Stimulated activated CD4-positive, alpha-beta T cell treated with anti-CD3 and anti-CD28 coated beads, Interleukin-15, amount 100 ng/mL, for 48 hours (primary cell): ENCODE data around the gene CRYZL1.
A peak's percentile ranks its signal among the peaks of the same experiment; 100 is the strongest.
"Not testable (repeated sequence)": the region's sequence is repeated elsewhere in the genome, so short reads cannot be mapped to it uniquely, and the experiment has no call there.

ENCODE experiments used
- DNase-seq, 2 donors: peaks; one replicate each; pipeline ENCODE4 v3.0.0-alpha.2; 2020; ENCODE audit warnings: low read depth in 2 of 2

CRYZL1 gene

DNA sequence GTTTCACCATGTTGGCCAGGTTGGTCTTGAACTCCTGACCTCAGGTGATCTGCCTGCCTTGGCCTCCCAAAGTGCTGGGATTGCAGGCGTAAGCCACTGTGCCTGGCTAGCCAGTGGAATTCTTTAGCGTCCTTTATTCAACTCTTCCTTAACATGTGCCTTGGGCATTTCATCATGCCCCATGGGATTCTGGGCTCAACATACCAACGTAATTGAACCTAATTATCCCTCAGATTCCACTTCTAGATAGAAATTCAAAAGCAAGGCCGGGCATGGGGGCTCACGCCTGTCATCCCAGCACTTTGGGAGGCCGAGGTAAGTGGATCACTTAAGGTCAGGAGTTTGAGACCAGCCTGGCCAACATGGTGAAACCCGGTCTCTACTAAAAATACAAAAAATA lies 15.4 kb downstream of the CRYZL1 start:
- DNase-seq = not testable (repeated sequence)

DNA sequence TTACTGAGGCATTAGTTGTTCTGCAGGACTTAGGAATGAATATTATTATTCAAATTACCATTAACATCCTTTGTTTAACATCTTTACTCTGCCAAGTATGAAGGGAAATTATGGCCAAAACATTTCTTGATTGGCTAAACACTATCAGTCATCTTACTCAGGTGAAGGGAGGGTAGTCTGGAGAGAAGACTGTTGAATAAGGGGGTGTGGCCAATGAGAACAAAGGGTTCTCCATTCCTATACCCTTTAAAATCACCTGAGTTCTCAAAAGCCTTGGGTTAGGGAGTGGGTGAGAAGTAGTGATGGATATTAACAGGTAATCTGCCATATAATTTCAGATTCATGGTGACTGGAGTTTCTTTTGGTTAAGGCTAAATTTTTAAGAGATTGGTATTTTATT lies 19.3 kb downstream of the CRYZL1 start:
- no peak for DNase-seq

DNA sequence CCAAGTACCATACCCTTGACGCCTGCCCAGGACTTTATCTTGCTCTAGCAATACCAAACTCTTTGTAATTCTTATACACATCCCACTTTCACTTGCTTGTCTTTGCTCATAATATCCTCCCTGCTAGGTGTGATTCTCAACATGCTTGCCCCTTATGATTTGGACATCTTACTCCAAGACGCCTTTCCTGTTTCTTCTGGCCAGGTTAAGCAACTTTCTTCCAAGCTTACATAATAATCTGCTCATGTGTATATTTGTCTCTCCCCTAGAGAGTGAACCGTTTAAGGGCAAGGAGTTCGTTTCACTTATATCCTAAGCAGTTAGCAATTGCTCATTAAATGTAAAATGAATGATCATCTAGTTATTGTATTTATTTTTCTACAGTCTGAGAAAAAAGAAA lies 21.8 kb downstream of the CRYZL1 start:
- DNase-seq = no peak

DNA sequence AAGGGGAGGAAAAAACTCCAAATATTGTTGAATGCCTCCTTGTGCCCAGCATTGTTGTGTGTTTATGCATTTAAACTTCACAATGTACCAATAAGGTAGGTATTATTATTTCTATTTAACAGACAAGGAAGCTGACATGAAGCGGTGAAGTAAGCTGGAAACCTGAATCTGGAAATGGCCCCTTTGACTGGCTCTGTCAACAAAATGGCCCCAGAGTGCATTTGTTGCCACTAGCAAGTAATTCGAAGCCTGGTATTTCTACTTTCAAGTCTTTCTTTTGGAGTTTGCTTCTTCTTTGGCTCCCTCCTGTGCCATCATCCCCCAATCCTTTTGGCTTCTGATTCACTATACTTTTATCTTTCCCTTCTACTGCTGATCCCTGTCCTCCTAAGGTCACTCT lies 23.1 kb downstream of the CRYZL1 start:
- DNase-seq = no peak

- not testable (repeated sequence) for DNase-seq
These were observed 24.0 kb downstream of the CRYZL1 start for GRCh38 chr21:33617565-33617964.

GRCh38 chr21:33611006-33611744 lies 30.4 kb downstream of the CRYZL1 start:
- DNase-seq = no peak

DNA sequence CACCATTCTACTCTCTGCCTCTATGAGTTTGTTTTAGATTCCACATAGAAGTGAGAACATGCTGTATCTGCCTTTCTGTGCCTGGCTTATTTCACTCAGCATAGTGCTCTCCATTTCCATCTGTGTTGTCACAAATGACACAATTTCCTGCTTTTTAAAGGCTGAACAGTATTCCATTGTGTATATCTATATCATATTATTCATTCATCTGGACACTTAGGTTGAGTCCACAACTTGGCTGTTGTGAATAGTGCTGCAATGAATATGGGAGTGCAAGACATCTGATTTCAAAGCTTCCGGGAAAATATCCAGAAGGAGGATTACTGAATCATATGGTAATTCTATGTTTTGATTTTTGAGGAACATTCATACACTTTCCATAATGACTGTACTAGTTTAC lies 33.0 kb downstream of the CRYZL1 start:
- DNase-seq = no peak

- DNase-seq = no peak
These were observed 43.5 kb downstream of the CRYZL1 start for GRCh38 chr21:33598051-33598450.

GRCh38 chr21:33588485-33589335 lies 52.8 kb downstream of the CRYZL1 start, which contains the start of gene DONSON:
DONSON (minus strand) TSS chr21:33588684; CDS start chr21:33588641, 43 bp downstream.
- peak; percentile 61 to 79 for DNase-seq

- peak in 1 of 2 donors; percentile 1 for DNase-seq
These were observed 53.6 kb downstream of the CRYZL1 start for GRCh38 chr21:33587792-33588484.

DNA sequence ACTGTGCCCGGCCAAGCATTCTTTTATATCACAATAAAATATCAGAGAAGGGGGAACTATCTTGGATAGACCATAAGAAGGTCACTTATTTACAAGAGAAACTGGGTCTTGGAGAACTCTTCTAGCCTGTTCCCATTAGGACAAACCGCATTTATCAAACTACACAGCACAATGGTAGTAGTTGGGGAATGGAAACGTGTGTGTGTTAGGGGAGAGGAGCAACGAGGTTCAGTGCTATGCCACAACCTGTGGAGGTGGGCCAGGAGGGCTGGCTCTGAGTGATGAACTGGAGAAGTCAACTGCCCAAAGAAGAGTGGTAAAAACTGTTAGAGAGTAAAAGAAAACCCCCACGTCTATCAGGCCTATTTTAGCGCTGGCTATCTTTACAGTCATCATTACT lies 54.6 kb downstream of the CRYZL1 start:
- no peak for DNase-seq

DNA sequence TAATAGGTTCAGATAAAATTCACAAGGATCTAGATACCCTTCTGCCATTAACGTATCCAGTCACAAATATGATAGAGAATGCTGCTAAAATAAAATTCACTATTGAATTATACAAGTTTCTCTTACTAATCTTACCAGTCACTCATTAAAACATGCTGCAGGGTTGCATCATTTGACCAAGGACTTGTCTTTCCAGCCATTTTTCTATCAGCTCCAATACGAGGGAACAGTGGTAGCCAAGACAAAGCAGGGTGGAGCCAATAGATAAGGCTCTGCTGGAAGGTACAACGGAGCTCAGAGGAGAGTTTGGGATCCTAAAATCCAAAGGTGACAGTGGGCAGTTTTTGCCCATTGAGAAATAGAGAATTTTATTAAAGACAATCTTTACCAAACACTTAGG lies 57.1 kb downstream of the CRYZL1 start:
- no peak for DNase-seq

- no peak for DNase-seq
These were observed 62.5 kb downstream of the CRYZL1 start for GRCh38 chr21:33578959-33579542.

GRCh38 chr21:33578214-33578613 lies 63.3 kb downstream of the CRYZL1 start:
- no peak for DNase-seq

DNA sequence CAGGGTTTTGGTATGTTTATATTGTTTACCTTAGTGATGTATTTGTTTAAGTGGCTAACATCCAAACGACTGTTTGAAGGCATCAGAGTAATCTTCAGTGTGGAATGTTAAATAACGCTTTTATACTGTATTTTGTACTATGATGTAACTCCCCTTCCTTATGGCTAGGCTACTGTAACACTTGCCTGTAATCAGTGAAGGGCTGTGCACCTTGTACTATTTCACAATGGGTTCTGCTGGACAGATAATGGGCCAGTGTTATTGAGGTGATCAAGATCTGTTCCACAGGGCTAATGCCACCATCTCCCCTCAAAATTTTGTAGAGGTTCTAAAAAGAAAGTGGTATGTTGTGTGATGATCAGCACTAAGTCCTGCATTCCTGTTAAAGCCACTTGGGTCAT lies 64.8 kb downstream of the CRYZL1 start:
- not testable (repeated sequence) for DNase-seq

DNA sequence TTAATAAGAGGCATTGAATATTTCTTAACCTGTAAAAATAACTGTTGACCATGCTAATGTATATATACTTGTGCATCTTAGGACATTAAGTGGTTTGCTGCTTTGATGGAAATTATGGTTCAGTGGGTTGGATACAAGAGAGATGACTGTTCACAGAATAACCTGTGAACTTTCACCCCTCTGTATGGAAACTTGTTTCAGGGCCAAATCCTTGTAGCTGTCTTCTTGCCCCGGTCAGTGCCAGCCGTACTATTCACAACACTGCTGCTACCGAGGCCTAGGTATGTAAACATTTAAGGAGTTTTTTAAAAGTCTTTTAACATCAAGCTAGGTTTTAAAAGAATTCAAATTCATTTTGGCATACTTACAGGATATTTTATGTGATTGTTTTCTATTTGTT lies 69.2 kb downstream of the CRYZL1 start:
- DNase-seq = no peak

GRCh38 chr21:33569991-33570390 lies 71.5 kb downstream of the CRYZL1 start:
- no peak for DNase-seq

- no peak for DNase-seq
These were observed 73.1 kb downstream of the CRYZL1 start for GRCh38 chr21:33568448-33568847.

- no peak for DNase-seq
These were observed 73.6 kb downstream of the CRYZL1 start for GRCh38 chr21:33567914-33568313.

DNA sequence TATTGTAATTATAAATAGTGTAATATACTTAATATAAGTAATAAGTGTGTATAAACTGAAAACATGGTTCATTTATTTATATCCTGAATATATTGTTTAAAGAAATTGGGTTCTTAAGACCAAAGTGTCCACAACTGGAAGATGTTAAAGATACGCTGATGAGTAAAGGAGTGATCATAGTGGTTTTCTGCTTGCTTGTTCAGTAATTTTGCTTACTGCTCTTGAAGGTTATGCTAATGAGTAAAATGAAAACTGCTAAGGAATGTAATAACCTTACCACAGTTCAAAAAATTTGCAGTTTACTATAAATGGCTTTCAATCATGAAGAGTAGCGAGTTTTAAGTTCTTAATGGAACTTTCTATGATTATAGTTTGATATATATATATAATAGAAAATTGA lies 75.0 kb downstream of the CRYZL1 start:
- no peak for DNase-seq

GRCh38 chr21:33562389-33562788 lies 79.2 kb downstream of the CRYZL1 start:
- no peak for DNase-seq

GRCh38 chr21:33561373-33561772 lies 80.2 kb downstream of the CRYZL1 start:
- no peak for DNase-seq
